Fibroblast of skin of back (primary cell): Measurements from ENCODE around the gene EGFLAM. TPM values are rescaled to one million over a fixed set of nuclear protein-coding genes. Genes with fewer than 3 reads are reported as not detected.

Experiments used
- DNase-seq: peaks from one replicate; pipeline ENCODE4 v3.0.0-alpha.2; 2013
- polyA plus RNA-seq, 2 experiments: library from polyadenylated mRNA; unstranded; fragments of 120-200 nt; gene quantifications; one replicate each; pipeline ENCODE4 v1.2.1, GENCODE V29; 2013; ENCODE audit not compliant: insufficient read length in 2 of 2

Gene EGFLAM
- polyA plus RNA-seq (2013, experiment 1 of 2; ENCODE audit: insufficient read length) = 1.1 TPM
- 0.64 TPM for polyA plus RNA-seq (2013, experiment 2 of 2; ENCODE audit: insufficient read length)

DNA sequence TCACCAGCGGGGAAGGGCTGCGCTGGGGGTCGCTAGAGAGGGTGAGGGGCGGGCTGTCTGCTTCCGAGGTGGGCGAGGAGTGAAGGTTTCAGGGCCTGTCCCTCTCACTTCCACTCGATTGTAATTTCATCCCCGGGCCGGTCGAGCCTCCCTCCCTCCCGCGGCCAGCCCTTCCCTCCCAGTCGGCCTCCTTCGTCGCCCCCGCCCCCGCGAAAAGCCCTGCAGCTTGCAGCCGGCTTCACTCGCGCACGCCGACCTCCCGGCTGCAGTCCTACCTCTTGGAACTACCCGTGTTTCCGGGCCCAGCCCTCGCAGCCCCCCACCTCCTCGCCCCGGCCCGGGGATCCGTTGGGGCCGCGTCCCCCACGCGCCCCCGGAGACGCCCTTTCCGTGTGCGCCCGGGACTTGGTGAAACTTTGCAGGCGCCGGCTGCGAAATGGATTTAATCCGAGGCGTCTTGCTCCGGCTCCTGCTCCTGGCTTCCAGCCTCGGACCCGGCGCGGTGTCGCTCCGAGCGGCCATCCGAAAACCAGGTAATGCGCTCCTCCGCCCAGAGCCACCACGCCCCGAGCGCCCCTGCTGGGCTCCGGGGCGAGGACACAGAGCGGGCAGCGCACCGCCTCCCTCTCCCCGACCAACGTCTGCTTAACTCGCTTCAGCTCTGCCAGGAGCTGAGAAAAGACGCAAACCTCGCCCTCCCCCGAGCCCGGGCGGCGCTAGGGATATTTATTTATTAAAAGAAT, at the start of gene EGFLAM:
Gene EGFLAM, plus strand, starts transcription at position 241 of the 743 bp plus-strand sequence. Its CDS starts 196 bp downstream, at position 437.
- DNase-seq = peak; percentile 13

DNA sequence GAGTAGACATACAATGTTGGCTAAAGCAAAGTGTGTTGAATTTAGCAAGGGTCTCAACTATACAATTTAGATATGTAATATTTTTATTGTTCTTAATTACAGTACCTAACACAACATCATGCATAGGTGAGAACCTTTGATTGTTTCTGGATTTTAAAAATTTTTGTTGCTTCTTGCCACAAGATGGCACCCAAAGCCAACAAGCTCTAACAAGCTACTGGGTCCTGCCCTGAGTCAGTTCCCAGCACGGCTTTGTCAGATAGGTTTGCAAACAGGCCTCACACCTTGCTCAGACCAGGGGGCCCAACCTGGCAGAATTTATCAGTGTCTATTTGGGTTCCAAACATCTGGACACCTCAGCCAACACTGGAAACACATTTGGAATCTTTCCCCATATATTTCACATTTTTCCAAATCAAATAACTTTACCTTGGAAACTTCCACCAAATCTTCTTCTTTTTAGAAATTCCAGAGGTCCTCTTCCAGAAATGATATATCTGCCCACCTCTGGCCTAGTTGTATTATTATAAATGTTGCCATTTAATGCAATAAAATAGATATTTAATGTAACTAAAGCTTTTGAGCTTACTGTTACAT, 49.5 kb upstream of the EGFLAM start:
- DNase-seq = peak; percentile 40

DNA sequence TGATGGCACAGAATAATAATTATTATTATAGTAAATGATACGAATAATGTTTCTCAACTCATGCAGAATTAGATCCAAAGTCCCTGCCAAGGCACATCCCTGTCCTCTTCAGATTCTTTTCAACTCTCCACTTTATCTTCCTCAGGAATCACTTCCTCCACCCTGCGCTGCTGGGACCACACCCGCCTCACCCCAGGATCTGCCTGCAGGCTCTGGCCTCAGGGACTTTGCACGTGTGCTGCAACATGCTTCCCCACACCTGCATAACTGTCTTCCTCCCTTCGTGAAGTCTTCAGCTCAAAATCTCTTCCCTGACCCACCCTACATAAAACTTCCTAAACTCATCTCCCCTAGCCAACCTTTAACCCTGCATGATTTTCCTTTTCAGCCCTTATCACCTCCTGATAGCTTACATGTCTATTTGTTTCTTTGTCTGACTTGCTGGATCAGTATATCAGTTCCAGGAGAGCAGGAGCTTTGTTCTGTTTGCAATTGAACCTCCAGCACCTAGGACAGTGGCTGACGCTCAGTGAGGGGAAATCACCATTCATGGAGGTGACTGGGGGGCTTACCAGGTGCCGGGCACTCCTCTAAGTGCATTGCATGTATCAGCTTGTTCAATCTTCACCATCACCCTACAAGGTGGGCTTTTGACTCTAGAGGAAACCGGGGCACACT, 47.5 kb upstream of the EGFLAM start:
- no peak for DNase-seq

DNA sequence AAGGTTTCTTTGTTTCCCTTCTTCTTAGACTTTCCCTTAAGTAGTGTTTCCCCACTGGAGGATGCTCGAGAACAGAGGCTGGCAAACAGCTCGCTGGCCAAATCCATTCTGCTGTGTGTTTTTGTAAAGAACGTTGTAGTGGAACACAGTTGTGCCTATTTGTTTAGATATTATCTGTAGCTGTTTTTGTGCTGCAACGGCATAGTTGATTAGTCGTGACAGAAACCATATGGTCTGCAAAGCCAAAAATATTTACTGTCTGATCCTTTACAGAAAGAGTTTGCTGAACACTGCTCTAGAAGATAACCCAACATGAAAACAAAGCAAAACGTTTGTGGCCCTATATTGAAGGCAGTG, 47.0 kb upstream of the EGFLAM start:
- no peak for DNase-seq

DNA sequence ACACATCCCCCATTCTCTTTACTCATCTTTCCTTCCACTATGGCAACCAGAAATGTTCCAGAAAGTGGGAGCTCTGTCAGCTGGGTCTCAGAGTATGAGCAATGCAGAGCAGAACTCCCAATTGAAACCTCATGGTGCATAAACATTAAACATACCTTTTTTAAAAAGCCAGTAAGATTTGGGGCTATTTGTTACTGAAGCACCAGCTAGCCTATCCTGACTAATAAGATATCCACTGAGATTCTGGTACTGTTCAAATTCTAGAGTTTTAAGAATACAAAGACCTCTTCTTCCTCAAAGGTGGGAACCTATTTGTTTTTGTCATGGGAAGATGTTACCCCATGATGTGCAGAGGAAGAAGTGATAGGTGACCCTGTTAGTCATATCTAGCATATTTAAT, 46.1 kb upstream of the EGFLAM start:
- no peak for DNase-seq

DNA sequence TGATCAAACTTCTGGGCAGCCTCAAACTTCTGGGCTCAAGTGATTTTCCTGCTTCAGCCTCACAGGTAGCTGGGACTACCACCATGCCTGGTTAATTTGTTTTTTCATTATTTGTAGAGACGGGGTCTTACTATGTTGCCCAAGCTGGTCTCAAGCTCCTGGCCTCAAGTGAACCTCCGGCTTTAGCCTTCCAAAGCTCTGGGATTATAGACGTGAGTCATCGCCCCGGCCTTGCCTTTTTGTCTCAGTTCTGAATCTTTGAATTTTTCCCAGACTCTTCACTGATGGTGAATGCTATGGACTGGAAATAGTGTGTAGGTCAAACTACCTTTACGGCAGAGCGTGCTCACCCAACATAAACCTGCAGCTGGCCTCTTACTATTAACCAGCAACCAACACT, 32.3 kb upstream of the EGFLAM start:
- DNase-seq = no peak

DNA sequence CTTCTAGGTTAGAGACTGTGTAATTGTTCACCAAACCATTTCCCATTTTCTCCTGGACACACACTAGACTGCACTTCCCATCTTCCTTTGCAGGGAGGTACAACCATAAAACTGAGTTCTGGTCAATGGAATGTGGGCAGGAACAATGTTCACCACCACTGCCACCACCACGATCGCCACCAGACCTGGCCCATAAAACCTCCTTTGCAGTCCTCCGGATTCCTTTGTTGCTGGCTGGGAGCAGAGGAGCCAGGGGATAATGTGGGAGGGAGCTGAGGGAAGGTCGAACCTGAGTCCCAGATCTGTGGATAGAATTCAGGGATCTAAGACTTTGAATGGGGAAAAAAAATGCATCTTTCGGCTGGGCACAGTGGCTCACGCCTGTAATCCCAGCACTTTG, 29.4 kb upstream of the EGFLAM start:
- no peak for DNase-seq

DNA sequence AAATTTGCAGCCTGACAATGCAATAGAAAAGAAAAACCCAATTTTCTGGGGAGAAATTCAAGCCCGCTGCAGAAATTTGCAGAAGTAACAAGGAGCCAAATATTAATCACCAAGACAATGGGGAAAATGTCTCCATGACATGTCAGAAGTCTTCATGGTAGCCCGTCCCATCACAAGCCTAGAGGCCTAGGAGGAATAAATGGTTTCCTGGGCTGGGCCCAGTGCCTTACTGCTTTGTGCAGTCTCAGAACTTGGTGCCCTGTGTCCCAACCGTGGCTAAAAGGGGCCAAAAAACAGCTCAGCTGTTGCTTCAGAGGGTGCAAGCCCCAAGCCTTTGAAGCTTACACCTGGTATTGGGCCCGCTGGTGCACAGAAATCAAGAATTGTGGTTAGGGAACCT, 23.6 kb upstream of the EGFLAM start:
- no peak for DNase-seq

DNA sequence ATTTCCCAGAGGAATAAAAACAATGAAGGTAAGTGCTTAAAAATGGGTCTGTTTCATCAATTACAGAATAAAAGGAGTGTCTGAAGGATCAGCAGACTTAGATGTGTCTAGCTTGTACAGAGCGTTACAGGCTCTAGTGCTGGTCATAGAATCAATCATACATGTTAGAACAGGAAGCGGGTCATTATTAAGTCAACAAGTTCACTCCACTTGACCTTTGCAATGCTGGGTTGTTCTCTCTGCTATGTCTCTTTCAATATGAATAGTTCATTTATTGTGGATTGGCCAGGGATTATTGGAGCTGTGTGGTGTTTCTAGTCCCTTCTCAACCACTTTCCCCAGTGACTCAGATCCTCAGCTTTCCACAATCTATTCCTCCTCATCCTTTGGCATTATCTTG, 20.7 kb upstream of the EGFLAM start:
- no peak for DNase-seq

DNA sequence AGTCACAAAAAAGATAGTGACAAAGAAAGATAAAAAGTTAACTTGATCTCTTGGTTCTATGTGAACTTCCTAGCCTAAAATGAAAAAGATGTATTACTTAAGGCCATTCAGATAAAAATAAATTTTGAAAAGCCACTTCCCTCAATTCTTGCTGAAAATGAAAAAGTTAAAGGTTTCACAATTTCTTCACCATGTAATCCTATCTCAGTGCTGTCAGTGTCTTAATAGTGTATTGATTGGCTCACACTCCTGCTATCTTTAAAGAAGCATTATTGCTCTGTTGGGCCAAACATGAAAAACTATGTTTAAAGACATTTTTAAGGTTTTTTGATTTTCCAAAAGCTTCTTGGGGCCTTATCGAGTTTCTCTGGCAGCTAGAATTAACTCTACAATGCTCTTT, 18.1 kb upstream of the EGFLAM start:
- no peak for DNase-seq

DNA sequence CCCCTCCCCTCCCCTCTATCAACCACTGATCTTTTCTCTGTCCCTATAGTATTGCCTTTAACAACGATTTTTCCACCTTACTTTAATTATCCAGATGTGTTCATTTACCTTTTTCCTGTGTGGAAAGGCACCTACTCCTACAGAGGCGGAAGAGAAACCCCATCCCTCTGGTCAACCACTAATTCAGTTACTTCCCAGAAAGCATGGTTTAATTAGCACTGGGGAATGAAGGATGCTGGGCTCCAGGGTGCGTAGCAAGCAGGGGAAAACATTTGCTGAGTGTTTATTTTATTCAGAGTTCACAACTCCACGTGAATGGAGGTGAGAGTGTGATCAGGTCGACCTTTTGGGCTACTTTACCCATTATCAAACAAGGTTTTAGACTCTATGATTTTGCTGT, 16.7 kb upstream of the EGFLAM start:
- no peak for DNase-seq

DNA sequence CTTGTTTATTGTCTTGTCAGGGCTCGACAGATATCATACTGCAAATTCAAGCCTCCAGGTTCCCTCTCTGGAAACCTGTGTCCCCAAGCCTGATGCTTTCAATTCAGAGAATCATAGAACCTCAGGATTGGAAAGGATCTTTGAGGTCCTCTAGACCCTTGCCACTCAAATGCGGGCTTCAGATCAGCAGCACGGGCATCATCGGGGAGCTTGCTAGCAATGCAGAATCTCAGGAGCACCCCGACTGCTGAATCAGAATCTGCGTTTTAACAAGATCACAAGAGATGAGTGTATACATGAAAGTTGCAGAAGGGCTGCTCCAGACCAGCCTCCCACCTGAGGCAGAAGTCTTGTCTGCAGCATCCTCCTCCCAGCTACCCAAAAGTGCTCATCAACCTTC, 13.1 kb upstream of the EGFLAM start:
- DNase-seq = no peak

DNA sequence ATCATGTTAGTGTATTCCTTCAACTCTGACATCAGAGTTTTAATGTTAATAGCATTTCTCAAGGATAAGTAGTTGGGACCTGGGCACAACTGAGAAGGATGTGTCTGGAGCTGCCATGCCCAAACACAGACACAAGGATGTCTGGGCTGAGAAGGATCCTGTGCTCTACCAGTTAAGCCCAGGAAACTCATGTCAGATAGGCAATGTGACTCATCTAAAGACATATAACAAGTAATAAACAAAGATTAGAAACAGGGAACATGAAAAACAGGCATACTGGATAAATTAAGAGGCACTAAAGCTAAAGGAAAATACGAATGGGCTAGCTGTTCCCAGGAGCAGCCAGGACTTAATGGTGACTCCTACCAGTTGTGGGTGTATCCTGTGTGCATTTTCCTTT, 9.1 kb upstream of the EGFLAM start:
- DNase-seq = no peak

DNA sequence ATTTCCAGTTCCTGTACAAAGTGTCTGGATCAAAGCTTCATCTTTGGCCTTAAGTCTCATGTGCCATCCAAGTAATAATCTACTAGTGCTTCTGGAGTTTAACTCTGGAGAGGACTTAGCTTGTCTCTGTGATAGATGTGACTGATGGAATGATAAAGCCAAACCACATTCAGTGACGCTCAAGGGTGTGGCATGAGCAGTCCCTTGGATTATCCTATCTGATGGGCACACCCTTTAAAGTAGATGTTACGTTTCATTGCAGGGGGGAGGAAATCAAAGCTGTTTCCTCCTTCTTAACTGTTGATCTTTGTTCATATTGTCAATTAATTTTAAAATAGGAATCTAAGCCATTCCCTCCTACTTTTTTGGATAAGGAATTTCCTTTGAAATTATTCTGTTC, 8.5 kb upstream of the EGFLAM start:
- DNase-seq = no peak

DNA sequence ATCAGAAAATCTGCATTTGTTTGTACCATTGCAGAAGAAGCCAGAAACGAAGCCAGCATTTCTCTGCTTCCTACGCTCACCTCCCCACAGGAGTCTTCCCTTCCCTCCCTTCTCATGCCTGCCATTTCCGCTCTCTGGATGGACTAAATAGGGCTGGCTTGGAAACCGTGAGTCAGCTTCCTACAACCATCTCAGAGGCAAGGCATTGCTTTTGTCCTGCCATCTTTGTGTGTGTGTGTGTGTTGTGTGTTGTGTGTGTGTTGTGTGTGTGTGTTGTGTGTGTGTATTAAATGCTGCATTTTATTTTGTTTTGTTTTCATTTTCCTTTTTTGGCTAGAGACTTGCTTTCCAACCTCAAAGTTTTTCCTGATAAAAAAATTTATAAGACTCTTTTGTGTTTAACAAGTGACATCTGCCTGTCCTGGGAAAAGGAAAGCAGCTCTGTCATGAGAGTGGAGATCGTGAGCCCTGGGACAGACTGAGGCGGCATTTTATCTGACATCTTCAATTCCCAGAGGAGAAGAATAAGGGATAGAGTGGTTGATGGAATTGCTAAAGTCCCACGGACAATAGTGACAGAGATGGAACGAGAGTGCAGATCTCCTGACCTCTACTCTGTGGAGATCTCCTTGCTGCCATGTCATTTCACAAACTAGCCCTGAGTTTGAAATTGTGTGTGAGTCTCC, 7.5 kb upstream of the EGFLAM start:
- DNase-seq = no peak

DNA sequence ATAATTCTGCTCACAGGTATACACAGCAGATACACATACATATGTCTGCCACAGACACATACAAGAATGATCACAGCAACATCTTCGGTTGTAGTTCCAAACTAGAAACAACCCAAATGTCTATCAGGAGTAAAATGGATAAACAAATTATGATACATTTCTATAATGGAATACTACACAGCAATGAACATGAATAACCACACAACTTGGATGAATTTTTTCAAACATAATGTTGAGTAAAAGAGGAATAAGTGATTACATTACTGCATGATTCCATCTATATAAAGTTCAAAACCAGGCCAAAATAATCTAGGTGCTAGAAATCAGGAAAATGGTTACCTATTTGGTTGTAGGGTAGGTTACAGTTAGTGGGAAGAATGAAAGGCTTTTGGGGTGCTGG, 4.6 kb upstream of the EGFLAM start:
- DNase-seq = no peak

DNA sequence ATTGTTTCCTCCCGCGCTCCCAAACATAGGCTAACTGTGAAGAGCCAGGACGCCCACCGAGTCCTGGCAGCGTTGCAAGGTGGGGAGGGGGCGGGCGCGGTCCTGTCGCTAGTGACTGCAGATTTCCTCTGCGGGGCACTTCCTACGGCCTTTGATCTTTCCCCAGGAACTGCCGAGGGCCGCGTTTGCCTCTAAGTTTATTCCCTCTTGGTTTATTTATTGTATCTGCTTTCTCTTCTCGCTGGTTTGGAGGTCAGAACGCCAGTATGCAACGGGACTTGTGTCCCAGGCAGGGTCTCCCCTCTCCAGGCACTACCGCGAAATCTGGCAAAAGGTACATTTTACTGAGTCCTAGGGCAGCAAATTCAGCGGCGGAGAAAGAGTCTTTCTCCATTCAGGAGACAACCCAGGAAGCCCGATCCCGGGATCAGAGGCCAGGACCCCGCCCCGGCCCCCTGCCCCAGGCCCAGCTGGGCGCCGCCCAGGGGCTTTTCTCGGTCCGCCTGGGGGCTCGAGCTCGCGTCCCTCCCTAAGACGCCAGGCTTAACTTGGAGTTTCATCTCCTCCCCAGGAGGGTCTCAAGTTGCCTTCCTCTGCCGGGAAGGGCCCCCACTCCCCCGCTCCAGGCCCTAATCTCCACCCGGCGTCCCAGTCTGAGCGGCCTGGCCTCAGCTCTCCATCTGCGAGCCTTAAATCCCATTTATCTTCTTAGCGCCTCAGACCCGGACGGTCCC, 884 bp upstream of the EGFLAM start:
- no peak for DNase-seq

DNA sequence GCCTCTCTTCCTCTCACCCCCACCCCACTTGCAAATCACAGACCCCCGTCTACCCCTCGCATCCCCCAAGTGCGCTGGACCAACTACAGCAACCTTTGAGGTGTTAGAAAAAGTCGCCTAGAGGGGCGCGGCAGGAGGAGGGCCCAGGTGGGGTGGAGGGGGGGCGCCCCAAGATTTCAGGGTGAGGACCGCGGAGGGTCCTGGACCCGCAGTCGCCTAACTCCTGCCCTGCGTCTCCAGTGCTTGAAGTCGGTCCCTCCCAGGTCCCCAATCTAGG, 379 bp upstream of the EGFLAM start:
- DNase-seq = no peak

DNA sequence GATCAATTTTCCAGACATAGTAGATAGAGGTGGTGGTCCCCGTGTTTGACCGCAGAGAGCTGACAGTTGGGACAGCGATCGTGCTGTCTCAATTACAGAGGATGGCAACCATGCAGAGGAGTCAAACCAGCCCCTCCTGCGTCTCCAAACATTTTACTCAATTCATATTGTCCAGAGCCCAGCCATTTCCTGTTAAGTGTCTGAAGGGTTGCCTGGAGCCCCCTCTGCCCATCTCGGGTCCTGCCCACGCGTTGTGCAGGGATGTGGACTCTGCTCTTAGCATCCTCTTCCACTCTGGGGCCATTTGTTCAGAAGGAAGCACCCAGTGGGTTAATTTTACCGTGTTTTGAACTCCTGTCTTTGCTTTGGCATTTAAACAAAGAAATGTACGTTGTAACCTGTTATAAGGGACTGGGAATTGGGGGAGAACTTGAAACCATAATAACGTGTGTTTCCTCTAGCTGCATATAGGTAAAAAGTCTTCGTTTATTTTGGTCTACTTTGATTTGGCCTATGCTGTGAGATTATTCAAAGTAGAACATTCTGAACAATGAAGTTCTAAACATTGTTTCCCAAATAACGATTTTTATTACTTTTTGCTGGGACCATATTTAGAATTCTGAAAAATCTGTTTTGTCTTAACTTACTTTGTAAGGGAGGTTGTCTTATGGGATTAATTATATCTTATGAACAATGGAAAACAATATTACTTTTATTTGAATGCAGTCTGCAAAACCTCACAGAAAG, 876 bp downstream of the EGFLAM start:
- DNase-seq = peak; percentile 1

DNA sequence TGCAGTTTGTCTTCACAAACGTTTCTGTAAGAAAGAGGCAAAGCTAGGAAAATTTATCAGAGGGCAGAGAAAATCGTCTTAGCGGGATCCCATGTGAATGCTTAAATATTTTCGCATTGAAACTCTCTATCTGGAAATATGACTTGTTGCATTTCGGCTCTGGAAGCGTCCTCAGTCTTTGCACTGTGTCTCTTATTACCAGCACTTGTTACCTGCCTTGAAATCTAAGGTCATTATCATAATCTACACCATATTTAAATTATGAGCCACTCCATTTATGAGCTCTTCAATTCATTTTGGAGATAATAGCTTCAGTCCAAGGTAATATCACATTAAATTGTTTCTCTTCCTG, 1.4 kb downstream of the EGFLAM start:
- DNase-seq = no peak

DNA sequence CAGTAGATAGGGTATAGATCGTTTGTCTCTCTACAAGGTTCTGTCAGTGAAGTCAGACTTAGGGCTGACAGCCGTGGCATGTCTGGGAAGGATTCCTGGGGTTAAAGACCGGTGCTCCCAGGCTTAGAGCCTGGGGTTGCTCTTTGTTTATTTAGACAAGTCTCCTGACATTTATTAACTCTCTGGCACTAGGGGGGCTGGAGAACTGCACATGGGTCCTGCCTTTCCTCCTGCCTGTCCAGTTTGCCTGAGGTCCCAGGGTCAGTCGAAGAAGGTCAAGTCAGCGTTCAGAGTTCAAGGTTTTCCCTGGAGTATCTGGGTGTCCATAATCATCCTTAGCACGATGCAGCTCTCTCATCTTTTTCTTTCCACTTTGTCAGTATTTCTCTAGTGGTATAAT, 5.6 kb downstream of the EGFLAM start:
- DNase-seq = no peak

DNA sequence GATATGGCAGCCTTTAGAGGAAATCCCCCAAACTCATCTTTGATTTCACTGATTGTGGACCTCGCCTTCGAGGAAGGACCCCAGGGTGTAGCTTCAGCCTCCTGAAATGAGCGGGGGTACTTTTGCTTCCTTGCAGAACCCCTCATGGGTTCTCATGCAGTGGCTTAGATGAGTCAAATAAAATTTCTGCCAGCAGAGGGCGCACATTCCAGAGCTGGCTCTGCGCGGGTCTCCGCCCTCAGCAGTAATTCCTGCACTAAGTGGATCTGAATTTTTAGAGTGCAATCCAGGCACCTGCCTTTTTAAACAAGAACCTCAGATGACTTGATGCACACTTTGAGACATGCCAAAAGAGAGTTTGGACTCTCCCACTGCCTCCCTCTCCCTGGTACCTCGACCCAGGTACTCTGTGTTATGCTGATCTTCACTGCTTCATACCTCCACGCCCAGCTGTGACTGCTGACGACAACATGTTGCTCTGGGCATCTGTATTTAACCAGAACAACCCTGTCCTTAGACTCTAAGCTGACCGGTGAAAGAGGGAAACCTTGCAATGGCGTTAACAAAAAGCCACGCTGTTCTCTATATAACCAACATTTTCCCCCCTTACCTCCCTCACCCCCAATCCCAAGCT, 7.3 kb downstream of the EGFLAM start:
- DNase-seq = peak; percentile 61
